Peyer's patch (tissue), 4 donors: ENCODE results near the gene OSTM1. TPM values are rescaled to one million over a fixed set of nuclear protein-coding genes. Genes with fewer than 3 reads are reported as not detected.

Source experiments
- DNase-seq, 3 donors: peaks; one replicate each; pipeline ENCODE4 v3.0.0-alpha.2; 2017 to 2019
- H3K27ac ChIP-seq, 4 donors: fragments of 200-600 bp; sonication (generic); one replicate each; pipeline ENCODE4 v1.5.1; 2016 to 2019
- H3K27me3 ChIP-seq, 2 donors: fragments of 200-600 bp; sonication (generic); one replicate each; pipeline ENCODE4 v1.5.1; 2019
- H3K36me3 ChIP-seq, 3 donors: fragments of 200-600 bp; sonication (generic); one replicate each; pipeline ENCODE4 v1.5.1; 2016 to 2019
- H3K4me1 ChIP-seq, 4 donors: fragments of 200-600 bp; sonication (generic); one replicate each; pipeline ENCODE4 v1.5.1; 2016 to 2019
- H3K4me3 ChIP-seq, 4 donors: fragments of 200-600 bp; sonication (generic); 1 replicate in 3 of 4; 2 replicates in 1 of 4; pipeline ENCODE4 v1.5.1; 2016 to 2019; ENCODE audit warnings: mild to moderate bottlenecking in 1 of 4
- H3K9me3 ChIP-seq, 4 donors: fragments of 200-600 bp; sonication (generic); one replicate each; pipeline ENCODE4 v1.5.1; 2016 to 2019; ENCODE audit warnings: mild to moderate bottlenecking in 1 of 4
- CTCF ChIP-seq, 6 experiments: fragments of 450-650 bp in 4 of 6; fragments of 200-600 bp in 2 of 6; sonication (generic) in 1 of 6; IDR thresholded peaks; one replicate each; pipeline ENCODE4 v1.5.1; 2017 to 2019; ENCODE audit warnings: antibody characterized with exemption in 6 of 6, mild to moderate bottlenecking in 3 of 6, moderate library complexity in 1 of 6
- POLR2A ChIP-seq, 2 donors: fragments of 450-650 bp; IDR thresholded peaks; one replicate each; pipeline ENCODE4 v1.5.1; 2017; ENCODE audit warnings: antibody characterized with exemption in 2 of 2, mild to moderate bottlenecking in 2 of 2, moderate library complexity in 2 of 2
- total RNA-seq, 4 donors: library from RNA; depleted of rRNA; stranded (reverse); fragments of >200 nt; gene quantifications; one replicate each; pipeline ENCODE4 v1.1.0, GENCODE V29; 2016

OSTM1 gene
- 10 to 100 TPM; 25.6 to 47.0 (median 36.6) TPM for total RNA-seq

- DNase-seq: peak; percentile 89 to 96 (median 96)
- no peaks in the 10 kb centered on the region for H3K36me3 ChIP-seq
- no peaks in the 10 kb centered on the region for H3K27me3 ChIP-seq
- peak within 1 kb of the TSS; percentile 88 to 100 (median 97) for H3K4me3 ChIP-seq
- H3K27ac ChIP-seq: peak within 1 kb of the TSS; percentile 85 to 89 (median 88)
- TF ChIP-seq CTCF (IDR thresholded peaks at IDR 0.05): peak in 1 of 6 experiments; percentile 16
- TF ChIP-seq POLR2A (IDR thresholded peaks at IDR 0.05): peak; percentile 88 to 93
- H3K4me1 ChIP-seq: peaks cover 0 to 15% (median 3%) of the 10 kb centered on the region in 4 donors
- no peaks in the 10 kb centered on the region for H3K9me3 ChIP-seq
These were observed at the start of gene OSTM1 for GRCh38 chr6:108074359-108075144. Gene OSTM1 (minus strand): TSS chr6:108074741. CDS start chr6:108074651, 90 bp downstream.

- Histone ChIP-seq H3K4me3 (no peak overlapping the region), H3K27ac (no peak overlapping the region), H3K4me1 (peaks cover 3 to 9% (median 8%) of the 10 kb centered on the region in 4 donors), H3K36me3 (no peaks in the 10 kb centered on the region), H3K9me3 (no peaks in the 10 kb centered on the region), H3K27me3 (peaks cover 0 to 32% of the 10 kb centered on the region in 2 donors)
- no peak for DNase-seq
- TF ChIP-seq CTCF (IDR thresholded peaks at IDR 0.05): no peak
These were observed 49.4 kb upstream of the OSTM1 start for GRCh38 chr6:108123946-108124345.

- Histone ChIP-seq H3K4me1 (peaks cover 3 to 13% (median 9%) of the 10 kb centered on the region in 4 donors), H3K27ac (no peak overlapping the region), H3K27me3 (peaks cover 0 to 36% of the 10 kb centered on the region in 2 donors), H3K4me3 (no peak overlapping the region), H3K36me3 (no peaks in the 10 kb centered on the region), H3K9me3 (no peaks in the 10 kb centered on the region)
- TF ChIP-seq CTCF (IDR thresholded peaks at IDR 0.05): no peak
- no peak for TF ChIP-seq POLR2A (IDR thresholded peaks at IDR 0.05)
- DNase-seq: no peak
These were observed 49.0 kb upstream of the OSTM1 start for GRCh38 chr6:108123481-108123929.

GRCh38 chr6:108121612-108122011 is 47.1 kb upstream of the OSTM1 start:
- TF ChIP-seq CTCF (IDR thresholded peaks at IDR 0.05) (no peak), POLR2A (IDR thresholded peaks at IDR 0.05) (no peak)
- no peaks in the 10 kb centered on the region for H3K36me3 ChIP-seq
- H3K4me1 ChIP-seq: peaks cover 3 to 30% (median 20%) of the 10 kb centered on the region in 4 donors
- no peak overlapping the region for H3K27ac ChIP-seq
- no peaks in the 10 kb centered on the region for H3K9me3 ChIP-seq
- no peak overlapping the region for H3K4me3 ChIP-seq
- peaks cover 0 to 54% of the 10 kb centered on the region in 2 donors for H3K27me3 ChIP-seq
- no peak for DNase-seq

GRCh38 chr6:108120311-108120710 is 45.8 kb upstream of the OSTM1 start:
- peaks cover 0 to 61% of the 10 kb centered on the region in 2 donors for H3K27me3 ChIP-seq
- no peak overlapping the region for H3K4me3 ChIP-seq
- no peaks in the 10 kb centered on the region for H3K36me3 ChIP-seq
- no peak overlapping the region for H3K27ac ChIP-seq
- TF ChIP-seq CTCF (IDR thresholded peaks at IDR 0.05): no peak
- H3K9me3 ChIP-seq: no peaks in the 10 kb centered on the region
- DNase-seq: no peak
- H3K4me1 ChIP-seq: peaks cover 3 to 37% (median 22%) of the 10 kb centered on the region in 4 donors
